GM19023 (cell line): ENCODE data around the gene OBSCN.

ENCODE experiments used
- ATAC-seq: cut with Tn5 transposase; IDR thresholded peaks from one replicate; pipeline ENCODE4 v1.9.1; 2021; ENCODE audit warnings: mild to moderate bottlenecking, moderate library complexity; ENCODE audit not compliant: unreplicated experiment

The OBSCN gene

GRCh38 chr1:228275430-228276173, 67.8 kb downstream of the OBSCN start:
- no peak for ATAC-seq

GRCh38 chr1:228276174-228276831, 68.5 kb downstream of the OBSCN start:
- ATAC-seq, result no peak

- no peak for ATAC-seq
Observed at GRCh38 chr1:228276901-228277490, 69.2 kb downstream of the OBSCN start.

GRCh38 chr1:228277491-228278431, 69.9 kb downstream of the OBSCN start:
- no peak for ATAC-seq

GRCh38 chr1:228278432-228278941, 70.6 kb downstream of the OBSCN start:
- ATAC-seq, result no peak

GRCh38 chr1:228279011-228279721, 71.3 kb downstream of the OBSCN start:
- ATAC-seq, result no peak

- no peak for ATAC-seq
Observed at GRCh38 chr1:228279722-228280105, 71.9 kb downstream of the OBSCN start.

GRCh38 chr1:228280106-228280901, 72.5 kb downstream of the OBSCN start:
- no peak for ATAC-seq

GRCh38 chr1:228280961-228281591, 73.2 kb downstream of the OBSCN start:
- no peak for ATAC-seq

- no peak for ATAC-seq
Observed at GRCh38 chr1:228281631-228282328, 73.9 kb downstream of the OBSCN start.

- ATAC-seq, result no peak
Observed at GRCh38 chr1:228282329-228283042, 74.6 kb downstream of the OBSCN start.

- ATAC-seq, result no peak
Observed at GRCh38 chr1:228283043-228283371, 75.2 kb downstream of the OBSCN start.

GRCh38 chr1:228283476-228284147, 75.8 kb downstream of the OBSCN start:
- ATAC-seq, result no peak

GRCh38 chr1:228284148-228284495, 76.3 kb downstream of the OBSCN start:
- ATAC-seq, result no peak

GRCh38 chr1:228284521-228284920, 76.7 kb downstream of the OBSCN start:
- no peak for ATAC-seq

GRCh38 chr1:228285661-228286504, 78.0 kb downstream of the OBSCN start:
- no peak for ATAC-seq
